Mucosa of descending colon (tissue), 3 donors: ENCODE results near the gene CATSPERB. TPM values are rescaled to one million over a fixed set of nuclear protein-coding genes. Genes with fewer than 3 reads are reported as not detected.

Source experiments
- ATAC-seq: fragments of 200-7000 bp; cut with Tn5 transposase; one replicate; pipeline ENCODE4 v1.9.1; 2020; ENCODE audit warnings: mild to moderate bottlenecking, moderate library complexity
- DNase-seq, 3 donors: peaks; one replicate each; pipeline ENCODE4 v3.0.0-alpha.2; 2020
- H3K36me3 ChIP-seq: fragments of 200-600 bp; one replicate; pipeline ENCODE4 v1.8.0; 2021; ENCODE audit warnings: low read depth, mild to moderate bottlenecking
- H3K4me1 ChIP-seq: fragments of 200-600 bp; one replicate; pipeline ENCODE4 v1.8.0; 2021; ENCODE audit warnings: low read depth, mild to moderate bottlenecking
- H3K4me3 ChIP-seq: fragments of 200-600 bp; one replicate; pipeline ENCODE4 v1.8.0; 2021; ENCODE audit warnings: mild to moderate bottlenecking
- H3K9me3 ChIP-seq: fragments of 200-600 bp; one replicate; pipeline ENCODE4 v1.8.0; 2021; ENCODE audit warnings: mild to moderate bottlenecking
- intact Hi-C, 2 donors: fragments of 100-400 bp; cut with DNase I in 1 of 2; cut with micrococcal nuclease in 1 of 2; formaldehyde crosslinking; loops; one replicate each; pipeline versions ENCODE4 v1.11.0 to v1.11.1; 2022; cut with DNase I, micrococcal nuclease
- total RNA-seq, 3 donors: library from RNA; stranded (reverse); fragmentation: NEBNext Ultra II Directional in 2 of 3; extraction: Animal tissue kit (Norgen Biotek cat#: 25700) in 2 of 3; gene quantifications; one replicate each; pipeline versions ENCODE4 v1.2.1 to v1.2.4, GENCODE V29; 2021 to 2023
- TF ChIP-seq, protein P1 (sequence below): fragments of 200-600 bp; IDR thresholded peaks from one replicate; pipeline ENCODE4 v1.8.0; 2022; ENCODE audit warnings: antibody characterized with exemption, mild to moderate bottlenecking
- donor health status: DM: no; HTN: no; CAD: no; lungs with moderate emphysema.
- donor health status: DM: no; HTN: no; CAD: no.
- donor health status: DM: no; HTN: yes; CAD: no.

Gene CATSPERB
- total RNA-seq, 3 donors from 2014 or later = 3.5 to 7.0 (median 4.1) TPM

DNA sequence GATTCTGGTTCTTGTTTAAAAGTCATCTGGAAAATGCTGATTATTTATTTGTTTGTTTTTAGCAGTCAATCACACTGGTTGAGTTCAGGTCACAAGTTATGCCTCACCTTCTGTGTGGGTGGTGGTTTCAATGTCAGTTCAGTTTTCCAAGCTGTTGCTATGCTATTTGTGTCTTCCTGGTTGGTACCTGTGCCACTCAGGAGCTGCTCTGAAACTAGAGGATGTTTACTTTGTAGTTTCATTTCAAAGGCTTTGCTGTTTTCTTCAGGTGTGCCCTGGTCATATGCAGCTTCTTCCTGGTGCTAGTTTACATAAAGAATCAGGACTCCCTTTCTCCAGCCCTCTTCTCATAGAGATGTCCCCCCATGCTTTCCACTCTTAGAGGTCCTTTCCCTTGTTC is 146.0 kb downstream of the CATSPERB start:
- intact Hi-C loops = no loop called here
- Histone ChIP-seq H3K9me3 (peaks cover 7% of the 10 kb centered on the region), H3K4me3 (no peak overlapping the region), H3K4me1 (no peaks in the 10 kb centered on the region), H3K36me3 (no peaks in the 10 kb centered on the region)
- DNase-seq (no peak), ATAC-seq (peak; percentile 66)
- TF ChIP-seq, protein P1, sequence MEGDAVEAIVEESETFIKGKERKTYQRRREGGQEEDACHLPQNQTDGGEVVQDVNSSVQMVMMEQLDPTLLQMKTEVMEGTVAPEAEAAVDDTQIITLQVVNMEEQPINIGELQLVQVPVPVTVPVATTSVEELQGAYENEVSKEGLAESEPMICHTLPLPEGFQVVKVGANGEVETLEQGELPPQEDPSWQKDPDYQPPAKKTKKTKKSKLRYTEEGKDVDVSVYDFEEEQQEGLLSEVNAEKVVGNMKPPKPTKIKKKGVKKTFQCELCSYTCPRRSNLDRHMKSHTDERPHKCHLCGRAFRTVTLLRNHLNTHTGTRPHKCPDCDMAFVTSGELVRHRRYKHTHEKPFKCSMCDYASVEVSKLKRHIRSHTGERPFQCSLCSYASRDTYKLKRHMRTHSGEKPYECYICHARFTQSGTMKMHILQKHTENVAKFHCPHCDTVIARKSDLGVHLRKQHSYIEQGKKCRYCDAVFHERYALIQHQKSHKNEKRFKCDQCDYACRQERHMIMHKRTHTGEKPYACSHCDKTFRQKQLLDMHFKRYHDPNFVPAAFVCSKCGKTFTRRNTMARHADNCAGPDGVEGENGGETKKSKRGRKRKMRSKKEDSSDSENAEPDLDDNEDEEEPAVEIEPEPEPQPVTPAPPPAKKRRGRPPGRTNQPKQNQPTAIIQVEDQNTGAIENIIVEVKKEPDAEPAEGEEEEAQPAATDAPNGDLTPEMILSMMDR = no peak

GRCh38 chr14:91582761-91583160 is 149.1 kb downstream of the CATSPERB start:
- Histone ChIP-seq H3K4me1 (no peaks in the 10 kb centered on the region), H3K9me3 (peaks cover 7% of the 10 kb centered on the region), H3K4me3 (no peak overlapping the region), H3K36me3 (no peaks in the 10 kb centered on the region)
- intact Hi-C loops = no loop called here
- TF ChIP-seq, protein P1 = no peak
- ATAC-seq (peak; percentile 37), DNase-seq (no peak)

GRCh38 chr14:91580876-91581577 is 150.9 kb downstream of the CATSPERB start:
- intact Hi-C loops = no loop called here
- DNase-seq (no peak), ATAC-seq (no peak)
- H3K36me3 ChIP-seq = no peaks in the 10 kb centered on the region
- H3K4me1 ChIP-seq = no peaks in the 10 kb centered on the region
- TF ChIP-seq, protein P1 = no peak
- H3K9me3 ChIP-seq = peaks cover 7% of the 10 kb centered on the region
- no peak overlapping the region for H3K4me3 ChIP-seq

- no peak overlapping the region for H3K4me3 ChIP-seq
- H3K36me3 ChIP-seq = no peaks in the 10 kb centered on the region
- ATAC-seq (no peak), DNase-seq (no peak)
- H3K9me3 ChIP-seq = no peaks in the 10 kb centered on the region
- intact Hi-C loops = no loop called here
- peaks cover 4% of the 10 kb centered on the region for H3K4me1 ChIP-seq
- TF ChIP-seq, protein P1 = no peak
Observed at GRCh38 chr14:91577632-91578233, 154.2 kb downstream of the CATSPERB start.

- Histone ChIP-seq H3K4me3 (no peak overlapping the region), H3K9me3 (no peaks in the 10 kb centered on the region), H3K4me1 (peaks cover 4% of the 10 kb centered on the region), H3K36me3 (no peaks in the 10 kb centered on the region)
- TF ChIP-seq, protein P1 = no peak
- ATAC-seq (peak; percentile 63), DNase-seq (peak in 2 of 3 donors; percentile 29 to 50)
- intact Hi-C loops = no loop called here
Observed at GRCh38 chr14:91575469-91576208, 156.2 kb downstream of the CATSPERB start.
